ENCODE results near the gene KRTAP5-9. TPM values are rescaled to one million over a fixed set of nuclear protein-coding genes. Genes with fewer than 3 reads are reported as not detected.
"Not testable (repeated sequence)": the region's sequence is repeated elsewhere in the genome, so short reads cannot be mapped to it uniquely, and the experiment has no call there.

Gene KRTAP5-9
- total RNA-seq, 1 experiment from 2014 or later: not detected

GRCh38 chr11:71525938-71526495 lies 22.2 kb upstream of the KRTAP5-9 start:
- Histone ChIP-seq H3K27me3 (ENCODE audit: control insufficient read depth, insufficient read depth, low read length) (no peaks in the 10 kb centered on the region), H3K4me3 (ENCODE audit: insufficient read depth, low read depth, low read length) (no peak overlapping the region), H3K36me3 (replicated peaks; ENCODE audit: control insufficient read depth, insufficient read depth, low read length) (no peaks in the 10 kb centered on the region)
- no peak for DNase-seq

- not testable (repeated sequence) for DNase-seq; H3K36me3 ChIP-seq (replicated peaks; ENCODE audit: control insufficient read depth, insufficient read depth, low read length); H3K4me3 ChIP-seq (ENCODE audit: insufficient read depth, low read depth, low read length); H3K27me3 ChIP-seq (ENCODE audit: control insufficient read depth, insufficient read depth, low read length)
These were observed 21.2 kb upstream of the KRTAP5-9 start, which contains the start of gene KRTAP5-7 for GRCh38 chr11:71526796-71527575. TSS of gene KRTAP5-7 (plus strand) at chr11:71527267. CDS start at chr11:71527301, 34 bp downstream.

GRCh38 chr11:71527576-71528210 lies 20.5 kb upstream of the KRTAP5-9 start:
- no peaks in the 10 kb centered on the region; the same call in 1 of the 2 replicates for H3K27me3 ChIP-seq (ENCODE audit: control insufficient read depth, insufficient read depth, low read length)
- no peak for DNase-seq
- no peaks in the 10 kb centered on the region for H3K36me3 ChIP-seq (replicated peaks; ENCODE audit: control insufficient read depth, insufficient read depth, low read length)
- H3K4me3 ChIP-seq (ENCODE audit: insufficient read depth, low read depth, low read length): no peak overlapping the region

GRCh38 chr11:71530602-71531001 lies 17.6 kb upstream of the KRTAP5-9 start:
- Histone ChIP-seq H3K27me3 (ENCODE audit: control insufficient read depth, insufficient read depth, low read length) (no peaks in the 10 kb centered on the region; the same call in 1 of the 2 replicates), H3K36me3 (replicated peaks; ENCODE audit: control insufficient read depth, insufficient read depth, low read length) (no peaks in the 10 kb centered on the region), H3K4me3 (ENCODE audit: insufficient read depth, low read depth, low read length) (no peak overlapping the region)
- DNase-seq: no peak

- H3K27me3 ChIP-seq (ENCODE audit: control insufficient read depth, insufficient read depth, low read length): no peaks in the 10 kb centered on the region; the same call in 1 of the 2 replicates
- no peak for DNase-seq
- no peaks in the 10 kb centered on the region for H3K36me3 ChIP-seq (replicated peaks; ENCODE audit: control insufficient read depth, insufficient read depth, low read length)
- H3K4me3 ChIP-seq (ENCODE audit: insufficient read depth, low read depth, low read length): no peak overlapping the region
These were observed 16.1 kb upstream of the KRTAP5-9 start for GRCh38 chr11:71532036-71532610.

- DNase-seq: not testable (repeated sequence)
These were observed 13.3 kb upstream of the KRTAP5-9 start for GRCh38 chr11:71534711-71535608.

GRCh38 chr11:71535825-71536224 lies 12.4 kb upstream of the KRTAP5-9 start:
- Histone ChIP-seq H3K4me3 (ENCODE audit: insufficient read depth, low read depth, low read length) (no peak overlapping the region), H3K27me3 (ENCODE audit: control insufficient read depth, insufficient read depth, low read length) (no peaks in the 10 kb centered on the region; the same call in 1 of the 2 replicates), H3K36me3 (replicated peaks; ENCODE audit: control insufficient read depth, insufficient read depth, low read length) (no peaks in the 10 kb centered on the region)
- no peak for DNase-seq

More at GRCh38 chr11:71534711-71535608, 13.3 kb upstream of the KRTAP5-9 start:
- H3K27me3 ChIP-seq (ENCODE audit: control insufficient read depth, insufficient read depth, low read length); H3K36me3 ChIP-seq (replicated peaks; ENCODE audit: control insufficient read depth, insufficient read depth, low read length); H3K4me3 ChIP-seq (ENCODE audit: insufficient read depth, low read depth, low read length): not testable (repeated sequence)

- Histone ChIP-seq H3K36me3 (replicated peaks; ENCODE audit: control insufficient read depth, insufficient read depth, low read length) (no peaks in the 10 kb centered on the region), H3K27me3 (ENCODE audit: control insufficient read depth, insufficient read depth, low read length) (no peaks in the 10 kb centered on the region), H3K4me3 (ENCODE audit: insufficient read depth, low read depth, low read length) (no peak overlapping the region)
- DNase-seq: no peak
These were observed 10.7 kb upstream of the KRTAP5-9 start for GRCh38 chr11:71537537-71537936.

GRCh38 chr11:71537977-71538665 lies 10.1 kb upstream of the KRTAP5-9 start, which contains the start of gene KRTAP5-8:
TSS of gene KRTAP5-8 (plus strand) at chr11:71538025. CDS start at chr11:71538056, 31 bp downstream.
- not testable (repeated sequence) for H3K4me3 ChIP-seq (ENCODE audit: insufficient read depth, low read depth, low read length); DNase-seq; H3K27me3 ChIP-seq (ENCODE audit: control insufficient read depth, insufficient read depth, low read length); H3K36me3 ChIP-seq (replicated peaks; ENCODE audit: control insufficient read depth, insufficient read depth, low read length)

GRCh38 chr11:71538666-71538990 lies 9.6 kb upstream of the KRTAP5-9 start:
- Histone ChIP-seq H3K27me3 (ENCODE audit: control insufficient read depth, insufficient read depth, low read length) (no peaks in the 10 kb centered on the region), H3K4me3 (ENCODE audit: insufficient read depth, low read depth, low read length) (no peak overlapping the region), H3K36me3 (replicated peaks; ENCODE audit: control insufficient read depth, insufficient read depth, low read length) (no peaks in the 10 kb centered on the region)
- no peak for DNase-seq

- Histone ChIP-seq H3K4me3 (ENCODE audit: insufficient read depth, low read depth, low read length) (no peak overlapping the region), H3K36me3 (replicated peaks; ENCODE audit: control insufficient read depth, insufficient read depth, low read length) (no peaks in the 10 kb centered on the region), H3K27me3 (ENCODE audit: control insufficient read depth, insufficient read depth, low read length) (no peaks in the 10 kb centered on the region)
- no peak for DNase-seq
These were observed 9.2 kb upstream of the KRTAP5-9 start for GRCh38 chr11:71539017-71539416.

GRCh38 chr11:71539971-71540370 lies 8.2 kb upstream of the KRTAP5-9 start:
- H3K36me3 ChIP-seq (replicated peaks; ENCODE audit: control insufficient read depth, insufficient read depth, low read length); H3K4me3 ChIP-seq (ENCODE audit: insufficient read depth, low read depth, low read length); H3K27me3 ChIP-seq (ENCODE audit: control insufficient read depth, insufficient read depth, low read length); DNase-seq: not testable (repeated sequence)

- DNase-seq; H3K36me3 ChIP-seq (replicated peaks; ENCODE audit: control insufficient read depth, insufficient read depth, low read length); H3K27me3 ChIP-seq (ENCODE audit: control insufficient read depth, insufficient read depth, low read length); H3K4me3 ChIP-seq (ENCODE audit: insufficient read depth, low read depth, low read length): not testable (repeated sequence)
These were observed 7.5 kb upstream of the KRTAP5-9 start for GRCh38 chr11:71540521-71541304.

All from H7 (cell line).